A549 (cell line): Measurements from ENCODE around the gene NIP7. TPM values are rescaled to one million over a fixed set of nuclear protein-coding genes. Genes with fewer than 3 reads are reported as not detected.
A peak's percentile ranks its signal among the peaks of the same experiment; 100 is the strongest.

Source experiments
- ATAC-seq, 2 experiments: fragments of 200-7000 bp in 1 of 2; fragments of >200 bp in 1 of 2; cut with Nextera tagmentation in 1 of 2; cut with Tn5 transposase in 1 of 2; 3 replicates each; pipeline versions ENCODE4 v1.8.0 to v1.9.1; 2018 to 2020; ENCODE audit warnings: mild to moderate bottlenecking in 1 of 2, moderate library complexity in 1 of 2
- CTCF ChIA-PET: fragments of 300-600 bp; sonication (Branson Sonifier 250); formaldehyde crosslinking; extraction: SDS; loops from one replicate; lab custom pipeline; 2021; ENCODE audit warnings: antibody characterized with exemption, inconsistent platforms; lab: Yijun Ruan, JAX
- POLR2A ChIA-PET: fragments of 350-600 bp; formaldehyde crosslinking; extraction: SDS; loops from one replicate; lab custom pipeline; 2021; ENCODE audit warnings: antibody characterized with exemption, inconsistent platforms; lab: Yijun Ruan, JAX
- DNase-seq, 2 experiments: peaks; one replicate each; pipeline versions ENCODE4 v3.0.0 to v3.0.0-alpha.2; 2011 to 2016; ENCODE audit warnings: low read depth in 1 of 2, low spot score in 1 of 2
- FAIRE-seq: peaks from 2 replicates; lab custom pipeline; 2011; peaks lifted over from hg19 to GRCh38; lab: Jason Lieb, UNC
- H3K27ac ChIP-seq, 2 experiments: fragments of >200 bp; sonication (Bioruptor Twin); formaldehyde crosslinking; 3 replicates each; pipeline ENCODE4 v1.5.1; 2016 to 2017
- H3K4me1 ChIP-seq: fragments of >200 bp; sonication (Bioruptor Twin); formaldehyde crosslinking; 3 replicates; pipeline ENCODE4 v1.6.1; 2016
- H3K4me2 ChIP-seq: fragments of >200 bp; sonication (Bioruptor Twin); formaldehyde crosslinking; 3 replicates; pipeline ENCODE4 v1.6.1; 2016
- H3K4me3 ChIP-seq: fragments of >200 bp; sonication (Bioruptor Twin); formaldehyde crosslinking; 3 replicates; pipeline ENCODE4 v1.5.1; 2016
- H3K9me3 ChIP-seq: fragments of >200 bp; sonication (Bioruptor Twin); formaldehyde crosslinking; 3 replicates; pipeline ENCODE4 v1.6.1; 2016
- ATOH8 ChIP-seq: fragments of 250-450 bp; sonication (Bioruptor Pico); IDR thresholded peaks from 2 replicates; pipeline ENCODE4 v1.5.0; 2020; ENCODE audit warnings: low read depth, mild to moderate bottlenecking, moderate library complexity
- BCL3 ChIP-seq: fragments of >200 bp; sonication (Bioruptor Twin); formaldehyde crosslinking; IDR thresholded peaks from 3 replicates; pipeline ENCODE4 v1.6.1; 2016
- CBX8 ChIP-seq: fragments of 200-600 bp; sonication (generic); IDR thresholded peaks from 2 replicates; pipeline ENCODE4 v1.6.1; 2016
- CEBPB ChIP-seq, 2 experiments: fragments of >200 bp in 1 of 2; sonication (Bioruptor Twin) in 1 of 2; formaldehyde crosslinking in 1 of 2; IDR thresholded peaks; 2 replicates each; pipeline ENCODE4 v1.6.1; 2012 to 2016
- CHD2 ChIP-seq: fragments of 150-350 bp; IDR thresholded peaks from 2 replicates; pipeline ENCODE4 v1.6.1; 2014; ENCODE audit warnings: low read length; ENCODE audit not compliant: partially characterized antibody
- E2F6 ChIP-seq: IDR thresholded peaks from 2 replicates; pipeline ENCODE4 v1.6.1; 2012; ENCODE audit warnings: low read depth, borderline replicate concordance
- EHF ChIP-seq: fragments of 250-450 bp; sonication (Bioruptor Pico); IDR thresholded peaks from 2 replicates; pipeline ENCODE4 v1.5.0; 2020; ENCODE audit warnings: mild to moderate bottlenecking
- ELK1 ChIP-seq: fragments of 150-350 bp; IDR thresholded peaks from 2 replicates; pipeline ENCODE4 v1.6.1; 2014; ENCODE audit warnings: low read depth, mild to moderate bottlenecking, low read length
- FOSB ChIP-seq: fragments of 250-450 bp; sonication (Bioruptor Pico); IDR thresholded peaks from 2 replicates; pipeline ENCODE4 v1.5.0; 2020; ENCODE audit warnings: mild to moderate bottlenecking, moderate library complexity
- FOXS1 ChIP-seq: fragments of 250-450 bp; sonication (Bioruptor Pico); IDR thresholded peaks from 2 replicates; pipeline ENCODE4 v1.5.0; 2020; ENCODE audit warnings: mild to moderate bottlenecking, moderate library complexity
- HEYL ChIP-seq: fragments of 250-450 bp; sonication (Bioruptor Pico); IDR thresholded peaks from 2 replicates; pipeline ENCODE4 v1.8.0; 2021; ENCODE audit warnings: mild to moderate bottlenecking, moderate library complexity
- HOXA7 ChIP-seq: fragments of 250-450 bp; sonication (Bioruptor Pico); IDR thresholded peaks from 2 replicates; pipeline ENCODE4 v1.5.0; 2020; ENCODE audit warnings: mild to moderate bottlenecking, moderate library complexity
- HOXB13 ChIP-seq: fragments of 250-450 bp; sonication (Bioruptor Pico); IDR thresholded peaks from 2 replicates; pipeline ENCODE4 v1.5.0; 2020; ENCODE audit warnings: low read depth, mild to moderate bottlenecking, moderate library complexity
- HOXB5 ChIP-seq: fragments of 250-450 bp; sonication (Bioruptor Pico); IDR thresholded peaks from 2 replicates; pipeline ENCODE4 v1.5.0; 2020; ENCODE audit warnings: mild to moderate bottlenecking, moderate library complexity
- JUNB ChIP-seq: fragments of >200 bp; sonication (Bioruptor Twin); formaldehyde crosslinking; IDR thresholded peaks from 2 replicates; pipeline ENCODE4 v1.6.1; 2016
- KDM5A ChIP-seq: fragments of 200-600 bp; sonication (generic); IDR thresholded peaks from 2 replicates; pipeline ENCODE4 v1.6.1; 2016; ENCODE audit warnings: antibody characterized with exemption, mild to moderate bottlenecking
- MAX ChIP-seq: IDR thresholded peaks from 2 replicates; pipeline ENCODE4 v1.6.1; 2012
- MAZ ChIP-seq: fragments of 150-350 bp; IDR thresholded peaks from 2 replicates; pipeline ENCODE4 v1.6.1; 2014; ENCODE audit warnings: antibody characterized with exemption, low read depth, low read length, borderline replicate concordance
- PHF8 ChIP-seq: fragments of 200-600 bp; sonication (generic); IDR thresholded peaks from 2 replicates; pipeline ENCODE4 v1.6.1; 2016; ENCODE audit warnings: low read depth, mild to moderate bottlenecking, antibody characterized with exemption, moderate library complexity, borderline replicate concordance
- POLR2AphosphoS2 ChIP-seq: conservative IDR thresholded peaks from 2 replicates; pipeline ENCODE4 v1.6.1; 2012; ENCODE audit warnings: low read length, improper control_type of control experiment, inconsistent platforms
- RARB ChIP-seq: fragments of 250-450 bp; sonication (Bioruptor Pico); IDR thresholded peaks from 2 replicates; pipeline ENCODE4 v1.8.0; 2021; ENCODE audit warnings: mild to moderate bottlenecking, moderate library complexity
- RCOR1 ChIP-seq: fragments of 150-350 bp; IDR thresholded peaks from 2 replicates; pipeline ENCODE4 v1.6.1; 2014; ENCODE audit warnings: antibody characterized with exemption, low read length, low read depth
- REST ChIP-seq: fragments of 200-600 bp; sonication (generic); IDR thresholded peaks from 2 replicates; pipeline ENCODE4 v1.6.1; 2016; ENCODE audit warnings: antibody characterized with exemption, mild to moderate bottlenecking, moderate library complexity
- RFX5 ChIP-seq: fragments of 450-650 bp; IDR thresholded peaks from 2 replicates; pipeline ENCODE4 v1.7.1; 2014; ENCODE audit warnings: antibody characterized with exemption, mild to moderate bottlenecking, moderate library complexity
- SMC3 ChIP-seq: fragments of >200 bp; sonication (Bioruptor Twin); formaldehyde crosslinking; IDR thresholded peaks from 3 replicates; pipeline ENCODE4 v1.6.1; 2018; ENCODE audit warnings: inconsistent platforms
- SREBF2 ChIP-seq: fragments of 450-650 bp; IDR thresholded peaks from 2 replicates; pipeline ENCODE4 v1.6.1; 2014; ENCODE audit warnings: mild to moderate bottlenecking, moderate library complexity
- TP53 ChIP-seq: fragments of 250-450 bp; sonication (Bioruptor Pico); IDR thresholded peaks from 2 replicates; pipeline ENCODE4 v1.5.0; 2021; ENCODE audit warnings: mild to moderate bottlenecking, moderate library complexity
- USF2 ChIP-seq: fragments of 450-650 bp; IDR thresholded peaks from 2 replicates; pipeline ENCODE4 v1.6.1; 2014; ENCODE audit warnings: antibody characterized with exemption
- ZFP36 ChIP-seq: fragments of 450-650 bp; IDR thresholded peaks from 2 replicates; pipeline ENCODE4 v1.6.1; 2014; ENCODE audit warnings: borderline replicate concordance; ENCODE audit not compliant: partially characterized antibody
- ZNF302 ChIP-seq: fragments of 250-450 bp; sonication (Bioruptor Pico); IDR thresholded peaks from 2 replicates; pipeline ENCODE4 v1.9.0; 2021; ENCODE audit warnings: inconsistent platforms, mild to moderate bottlenecking, moderate library complexity
- ZSCAN20 ChIP-seq: fragments of 250-450 bp; sonication (Bioruptor Pico); IDR thresholded peaks from 2 replicates; pipeline ENCODE4 v1.8.0; 2022; ENCODE audit warnings: mild to moderate bottlenecking, moderate library complexity
- WGBS: methylation state at CpG from one replicate; pipeline ENCODE4 v1.1.6; 2017; ENCODE audit errors: missing lambda C conversion rate; 5-methylcytosine and 5-hydroxymethylcytosine counted together
- polyA plus RNA-seq, 4 experiments: library from polyadenylated mRNA; depleted of rRNA in 3 of 4; stranded (reverse); fragments of >200 nt; fragmentation: RNase III in 1 of 4; extraction: RNeasy Plus Mini Kit Qiagen cat#74134 plus additional on column Dnase treatment in 1 of 4; gene quantifications; 2 replicates in 3 of 4; 3 replicates in 1 of 4; pipeline ENCODE4 v1.2.3, GENCODE V29; 2011 to 2017

NIP7 gene
- polyA plus RNA-seq, 2 of the 4 experiments (the other 2 are of a cell fraction) = 23.0 to 55.9 TPM

GRCh38 chr16:69330286-69331109 lies 9.1 kb upstream of the NIP7 start, which contains the start of gene PDF:
Gene PDF, minus strand, starts transcription at chr16:69330588. Its CDS starts 18 bp downstream, at chr16:69330570.
- no peaks in the 10 kb centered on the region for H3K9me3 ChIP-seq
- H3K27ac ChIP-seq = peak within 1 kb of the TSS; percentile 93 to 94
- ATAC-seq (peak; percentile 94 to 95), DNase-seq (peak; percentile 93 to 94), FAIRE-seq (no peak)
- ChIA-PET POLR2A (interaction anchor here (0.5 to 1.8 kb wide), 3 partner anchors 12 to 191 kb away, joined by 4 to 7 read pairs (median 5); no protein-coding TSS in a partner anchor), CTCF (interaction anchor here (0.7 to 8.9 kb wide), 6 partner anchors 7 to 180 kb away, joined by 3 to 44 read pairs (median 5); partner anchors contain the start of genes COG8, NIP7 and TMED6)
- peak within 1 kb of the TSS; percentile 76 for H3K4me3 ChIP-seq
- WGBS = 0% methylated on average over 11 of the region's 93 CpGs
- peak within 1 kb of the TSS; percentile 99 for H3K4me2 ChIP-seq
- peaks cover 39% of the 10 kb centered on the region for H3K4me1 ChIP-seq
- TF ChIP-seq CEBPB (IDR thresholded peaks at IDR 0.05) (no peak), ZFP36 (no peak), BCL3 (peak; percentile 94; the same call in 2 of the 3 replicates), RCOR1 (no peak), SREBF2 (no peak), SMC3 (no peak), RFX5 (0 out of 2 replicates have a peak, but pooled peaks have one; percentile 21), HOXA7 (CRISPR knock-in tag) (no peak), ATOH8 (CRISPR knock-in tag) (no peak), TP53 (0 out of 2 replicates have a peak, but pooled peaks have one; percentile 57), FOSB (CRISPR knock-in tag) (no peak), KDM5A (no peak; the same call in 1 of the 2 replicates), ELK1 (no peak), USF2 (no peak), ZNF302 (CRISPR knock-in tag) (no peak), PHF8 (peak; percentile 23; the same call in 1 of the 2 replicates), CHD2 (no peak), HEYL (CRISPR knock-in tag) (no peak), ZSCAN20 (CRISPR knock-in tag) (no peak), CBX8 (no peak), FOXS1 (CRISPR knock-in tag) (no peak), E2F6 (peak; percentile 93), MAX (peak; percentile 85), RARB (CRISPR knock-in tag) (no peak; the same call in 1 of the 2 replicates), EHF (CRISPR knock-in tag) (no peak), HOXB5 (CRISPR knock-in tag) (0 out of 2 replicates have a peak, but pooled peaks have one; percentile 27), MAZ (no peak), POLR2AphosphoS2 (0 out of 2 replicates have a peak, but pooled peaks have one; percentile 53), HOXB13 (CRISPR knock-in tag) (no peak), REST (no peak), JUNB (no peak)
